Panc1 (cell line): ENCODE measurements around the gene NLRP12. TPM values are rescaled to one million over a fixed set of nuclear protein-coding genes. Genes with fewer than 3 reads are reported as not detected.

Source experiments
- ATAC-seq: fragments of 200-7000 bp; cut with Tn5 transposase; 2 replicates; pipeline ENCODE4 v1.9.1; 2020; ENCODE audit warnings: mild to moderate bottlenecking, moderate library complexity
- BruUV-seq: library from RNA; stranded (reverse); fragments of 400-500 nt; replicated peaks from 2 replicates; lab custom pipeline; 2021; lab: Mats Ljungman, UMichigan
- CTCF ChIA-PET: fragments of 300-600 bp; sonication (Branson Sonifier 250); formaldehyde crosslinking; loops from one replicate; lab custom pipeline; 2022; ENCODE audit warnings: antibody characterized with exemption; lab: Charles Lee
- POLR2A ChIA-PET: fragments of 300-600 bp; sonication (Branson Sonifier 250); formaldehyde crosslinking; loops from one replicate; lab custom pipeline; 2022; ENCODE audit warnings: antibody characterized with exemption; lab: Charles Lee
- DNase-seq: peaks from one replicate; pipeline ENCODE4 v3.0.0-alpha.2; 2010; ENCODE audit warnings: low read depth, low spot score
- H3K27ac ChIP-seq: 2 replicates; pipeline ENCODE4 v1.5.1; 2011; ENCODE audit warnings: mild to moderate bottlenecking, low read length, inconsistent platforms
- H3K27me3 ChIP-seq: fragments of 200-500 bp; sonication (Bioruptor generic); 2 replicates; pipeline ENCODE4 v1.6.0; 2014; ENCODE audit warnings: low read length, inconsistent platforms; ENCODE audit not compliant: control insufficient read depth, insufficient read depth
- H3K36me3 ChIP-seq: fragments of 200-500 bp; sonication (Bioruptor generic); 2 replicates; pipeline ENCODE4 v1.5.1; 2014; ENCODE audit warnings: inconsistent platforms, mild to moderate bottlenecking, low read length, moderate library complexity; ENCODE audit not compliant: control insufficient read depth, insufficient read depth
- H3K4me1 ChIP-seq: 2 replicates; pipeline ENCODE4 v1.5.1; 2011; ENCODE audit warnings: inconsistent platforms, mild to moderate bottlenecking, low read length, moderate library complexity; ENCODE audit not compliant: control insufficient read depth, insufficient read depth
- H3K4me3 ChIP-seq, 2 experiments: 2 replicates each; pipeline ENCODE4 v1.5.1; 2011 to 2012; ENCODE audit warnings: low read depth in 2 of 2, low read length in 2 of 2, mild to moderate bottlenecking in 2 of 2, inconsistent platforms in 1 of 2, moderate library complexity in 1 of 2
- H3K9me3 ChIP-seq: fragments of 200-500 bp; sonication (Bioruptor generic); 2 replicates; pipeline ENCODE4 v1.5.1; 2014; ENCODE audit warnings: low read depth, mild to moderate bottlenecking, inconsistent platforms, low read length, moderate library complexity; ENCODE audit not compliant: control insufficient read depth, insufficient read depth
- POLR2AphosphoS5 ChIP-seq: IDR thresholded peaks from 2 replicates; pipeline ENCODE4 v1.6.1; 2012; ENCODE audit warnings: mild to moderate bottlenecking, low read depth, low read length, moderate library complexity
- SIN3A ChIP-seq: IDR thresholded peaks from 2 replicates; pipeline ENCODE4 v1.6.1; 2012; ENCODE audit warnings: low read depth, mild to moderate bottlenecking, low read length, moderate library complexity, borderline replicate concordance; ENCODE audit not compliant: insufficient read depth
- TCF7L2 ChIP-seq: IDR thresholded peaks from 2 replicates; pipeline ENCODE4 v1.6.1; 2011; ENCODE audit warnings: mild to moderate bottlenecking, low read depth, low read length, inconsistent platforms
- in situ Hi-C: cut with HindIII; loops from 2 replicates; pipeline ENCODE4 v1.10.0; 2016; ENCODE audit warnings: low sequenced_read_pairs, low pct_unique_long_range_greater_than_20kb
- intact Hi-C: fragments of 100-400 bp; cut with micrococcal nuclease; formaldehyde crosslinking; loops from one replicate; pipeline ENCODE4 v1.10.0; 2022; ENCODE audit not compliant: unreplicated experiment
- total RNA-seq: library from RNA; stranded (reverse); gene quantifications from one replicate; pipeline ENCODE4 v1.2.1, GENCODE V29; 2021; ENCODE audit not compliant: unreplicated experiment
- TF ChIP-seq, protein P1 (sequence below), 2 experiments: IDR thresholded peaks; 2 replicates each; pipeline ENCODE4 v1.6.1; 2011 to 2012; ENCODE audit warnings: low read depth in 2 of 2, control low read depth in 1 of 2, low read length in 1 of 2, mild to moderate bottlenecking in 1 of 2, moderate library complexity in 1 of 2; ENCODE audit not compliant: insufficient read depth in 1 of 2
- TF ChIP-seq, protein P2 (sequence below): fragments of 450-650 bp; IDR thresholded peaks from 2 replicates; pipeline ENCODE4 v1.5.1; 2017; ENCODE audit warnings: mild to moderate bottlenecking

The NLRP12 gene
- total RNA-seq, 1 experiment from 2014 or later: 0.05 TPM

DNA sequence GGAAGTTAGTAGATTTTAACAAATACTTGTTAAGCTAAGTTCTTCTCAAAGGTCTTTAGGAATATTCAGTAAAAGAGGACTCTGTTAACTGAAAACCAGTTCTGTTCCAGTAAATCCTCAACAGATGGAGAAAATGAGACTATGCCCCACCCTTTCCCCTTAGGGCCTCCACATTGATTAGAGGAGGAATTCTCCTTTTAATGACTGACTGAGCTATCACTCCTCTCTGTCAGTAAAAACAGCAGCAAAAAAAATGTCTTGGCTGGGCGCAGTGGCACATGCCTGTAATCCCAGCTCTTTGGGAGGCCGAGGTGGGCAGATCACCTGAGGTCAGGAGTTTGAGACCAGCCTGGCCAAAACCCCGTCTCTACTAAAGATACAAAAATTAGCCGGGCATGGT is 50.1 kb downstream of the NLRP12 start:
- no peak overlapping the region for H3K4me3 ChIP-seq
- intact Hi-C loops (no loop called here), in situ Hi-C loops (no loop called here)
- TF ChIP-seq SIN3A: no peak
- TF ChIP-seq, protein P1, sequence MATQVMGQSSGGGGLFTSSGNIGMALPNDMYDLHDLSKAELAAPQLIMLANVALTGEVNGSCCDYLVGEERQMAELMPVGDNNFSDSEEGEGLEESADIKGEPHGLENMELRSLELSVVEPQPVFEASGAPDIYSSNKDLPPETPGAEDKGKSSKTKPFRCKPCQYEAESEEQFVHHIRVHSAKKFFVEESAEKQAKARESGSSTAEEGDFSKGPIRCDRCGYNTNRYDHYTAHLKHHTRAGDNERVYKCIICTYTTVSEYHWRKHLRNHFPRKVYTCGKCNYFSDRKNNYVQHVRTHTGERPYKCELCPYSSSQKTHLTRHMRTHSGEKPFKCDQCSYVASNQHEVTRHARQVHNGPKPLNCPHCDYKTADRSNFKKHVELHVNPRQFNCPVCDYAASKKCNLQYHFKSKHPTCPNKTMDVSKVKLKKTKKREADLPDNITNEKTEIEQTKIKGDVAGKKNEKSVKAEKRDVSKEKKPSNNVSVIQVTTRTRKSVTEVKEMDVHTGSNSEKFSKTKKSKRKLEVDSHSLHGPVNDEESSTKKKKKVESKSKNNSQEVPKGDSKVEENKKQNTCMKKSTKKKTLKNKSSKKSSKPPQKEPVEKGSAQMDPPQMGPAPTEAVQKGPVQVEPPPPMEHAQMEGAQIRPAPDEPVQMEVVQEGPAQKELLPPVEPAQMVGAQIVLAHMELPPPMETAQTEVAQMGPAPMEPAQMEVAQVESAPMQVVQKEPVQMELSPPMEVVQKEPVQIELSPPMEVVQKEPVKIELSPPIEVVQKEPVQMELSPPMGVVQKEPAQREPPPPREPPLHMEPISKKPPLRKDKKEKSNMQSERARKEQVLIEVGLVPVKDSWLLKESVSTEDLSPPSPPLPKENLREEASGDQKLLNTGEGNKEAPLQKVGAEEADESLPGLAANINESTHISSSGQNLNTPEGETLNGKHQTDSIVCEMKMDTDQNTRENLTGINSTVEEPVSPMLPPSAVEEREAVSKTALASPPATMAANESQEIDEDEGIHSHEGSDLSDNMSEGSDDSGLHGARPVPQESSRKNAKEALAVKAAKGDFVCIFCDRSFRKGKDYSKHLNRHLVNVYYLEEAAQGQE (IDR thresholded peaks at IDR 0.05; ENCODE audit: insufficient read depth in 1 of 2, low read depth in 2 of 2, low read length in 1 of 2): no peak
- no peak for TF ChIP-seq TCF7L2
- TF ChIP-seq, protein P2, sequence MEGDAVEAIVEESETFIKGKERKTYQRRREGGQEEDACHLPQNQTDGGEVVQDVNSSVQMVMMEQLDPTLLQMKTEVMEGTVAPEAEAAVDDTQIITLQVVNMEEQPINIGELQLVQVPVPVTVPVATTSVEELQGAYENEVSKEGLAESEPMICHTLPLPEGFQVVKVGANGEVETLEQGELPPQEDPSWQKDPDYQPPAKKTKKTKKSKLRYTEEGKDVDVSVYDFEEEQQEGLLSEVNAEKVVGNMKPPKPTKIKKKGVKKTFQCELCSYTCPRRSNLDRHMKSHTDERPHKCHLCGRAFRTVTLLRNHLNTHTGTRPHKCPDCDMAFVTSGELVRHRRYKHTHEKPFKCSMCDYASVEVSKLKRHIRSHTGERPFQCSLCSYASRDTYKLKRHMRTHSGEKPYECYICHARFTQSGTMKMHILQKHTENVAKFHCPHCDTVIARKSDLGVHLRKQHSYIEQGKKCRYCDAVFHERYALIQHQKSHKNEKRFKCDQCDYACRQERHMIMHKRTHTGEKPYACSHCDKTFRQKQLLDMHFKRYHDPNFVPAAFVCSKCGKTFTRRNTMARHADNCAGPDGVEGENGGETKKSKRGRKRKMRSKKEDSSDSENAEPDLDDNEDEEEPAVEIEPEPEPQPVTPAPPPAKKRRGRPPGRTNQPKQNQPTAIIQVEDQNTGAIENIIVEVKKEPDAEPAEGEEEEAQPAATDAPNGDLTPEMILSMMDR: no peak
- TF ChIP-seq POLR2AphosphoS5: no peak
- H3K9me3 ChIP-seq: no peaks in the 10 kb centered on the region
- ATAC-seq (no peak), DNase-seq (no peak)
- 0 out of 2 replicates have a peak, but pooled peaks cover 4% of the 10 kb centered on the region for H3K4me1 ChIP-seq
- CTCF ChIA-PET: no interaction called here
- POLR2A ChIA-PET: no interaction called here
- BruUV-seq: no TSS peak
- no peaks in the 10 kb centered on the region for H3K36me3 ChIP-seq
- no peaks in the 10 kb centered on the region for H3K27me3 ChIP-seq
- H3K27ac ChIP-seq: no peak overlapping the region

DNA sequence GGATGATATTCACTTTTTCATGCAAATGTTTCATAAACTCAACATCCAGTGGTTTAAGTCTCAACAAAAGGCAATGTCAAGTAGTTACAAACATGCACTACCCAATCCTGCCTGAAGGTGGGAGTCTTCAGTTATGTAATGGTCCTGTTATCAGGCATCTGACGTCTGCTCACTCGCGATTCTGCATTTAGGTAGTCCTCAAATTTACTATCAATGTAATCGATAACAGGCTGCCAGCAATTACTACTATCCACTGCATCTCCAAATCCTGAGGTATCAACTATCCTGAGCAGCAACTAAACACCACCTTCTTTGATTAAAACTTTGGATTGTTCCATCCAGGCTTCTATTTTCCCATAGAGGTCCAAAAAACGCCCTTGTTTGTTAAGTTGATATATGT is 51.2 kb downstream of the NLRP12 start:
- intact Hi-C loops (no loop called here), in situ Hi-C loops (no loop called here)
- CTCF ChIA-PET: interaction anchor here (0.7 kb wide), 1 partner anchor 178 kb away, joined by 3 read pairs; no protein-coding TSS in a partner anchor
- H3K4me1 ChIP-seq: 0 out of 2 replicates have a peak, but pooled peaks cover 4% of the 10 kb centered on the region
- H3K27ac ChIP-seq: no peak overlapping the region
- no peak for TF ChIP-seq TCF7L2
- TF ChIP-seq, protein P2: peak; percentile 89
- POLR2A ChIA-PET: no interaction called here
- no TSS peak for BruUV-seq
- no peaks in the 10 kb centered on the region for H3K9me3 ChIP-seq
- DNase-seq (peak; percentile 71), ATAC-seq (peak; percentile 87)
- H3K4me3 ChIP-seq: no peak overlapping the region
- H3K36me3 ChIP-seq: no peaks in the 10 kb centered on the region
- H3K27me3 ChIP-seq: no peaks in the 10 kb centered on the region
